Calu3 (cell line): ENCODE measurements around the gene MPV17L2. TPM values are rescaled to one million over a fixed set of nuclear protein-coding genes. Genes with fewer than 3 reads are reported as not detected.
A peak's percentile ranks its signal among the peaks of the same experiment; 100 is the strongest.

ENCODE experiments used
- BruUV-seq: library from RNA; stranded (reverse); fragments of 400-500 nt; replicated peaks from 2 replicates; lab custom pipeline; 2021; lab: Mats Ljungman, UMichigan
- CTCF ChIA-PET: fragments of 300-600 bp; sonication (Branson Sonifier 250); formaldehyde crosslinking; loops from one replicate; lab custom pipeline; 2022; ENCODE audit warnings: antibody characterized with exemption; lab: Charles Lee
- DNase-seq: peaks from one replicate; pipeline ENCODE4 v3.0.0; 2022
- H3K27ac Mint-ChIP-seq: one replicate; pipeline ENCODE4 v1.8.0; 2022; ENCODE audit warnings: mixed read lengths; ENCODE audit not compliant: unreplicated experiment
- H3K27me3 Mint-ChIP-seq: one replicate; pipeline ENCODE4 v1.8.0; 2022; ENCODE audit warnings: mixed read lengths; ENCODE audit not compliant: unreplicated experiment
- H3K36me3 Mint-ChIP-seq: one replicate; pipeline ENCODE4 v1.8.0; 2022; ENCODE audit warnings: mild to moderate bottlenecking, moderate library complexity, mixed read lengths; ENCODE audit not compliant: insufficient read depth, unreplicated experiment
- H3K4me1 Mint-ChIP-seq: one replicate; pipeline ENCODE4 v1.8.0; 2022; ENCODE audit warnings: mild to moderate bottlenecking, low read depth, mixed read lengths; ENCODE audit not compliant: unreplicated experiment
- H3K4me3 Mint-ChIP-seq: one replicate; pipeline ENCODE4 v1.8.0; 2022; ENCODE audit warnings: mild to moderate bottlenecking, low read depth, moderate library complexity, mixed read lengths; ENCODE audit not compliant: unreplicated experiment
- H3K9me3 Mint-ChIP-seq: one replicate; pipeline ENCODE4 v1.8.0; 2022; ENCODE audit warnings: low read depth, mixed read lengths; ENCODE audit not compliant: unreplicated experiment
- CTCF ChIP-seq: fragments of 200-600 bp; IDR thresholded peaks from one replicate; pipeline ENCODE4 v1.8.0; 2022; ENCODE audit warnings: antibody characterized with exemption; ENCODE audit not compliant: unreplicated experiment
- intact Hi-C: fragments of 100-400 bp; cut with micrococcal nuclease; formaldehyde crosslinking; loops from one replicate; pipeline ENCODE4 v1.10.0; 2022; ENCODE audit not compliant: unreplicated experiment
- total RNA-seq: library from RNA; stranded (reverse); gene quantifications from 2 replicates; pipeline ENCODE4 v1.2.3, GENCODE V29; 2022

Gene MPV17L2
- total RNA-seq, 1 experiment from 2014 or later = 10.9 TPM

GRCh38 chr19:18227781-18228271 is 34.8 kb downstream of the MPV17L2 start:
- intact Hi-C loops = no loop called here
- TF ChIP-seq CTCF = no peak
- DNase-seq = no peak
- Mint-ChIP-seq H3K4me1 (peaks cover 22% of the 10 kb centered on the region), H3K27me3 (peaks cover 63% of the 10 kb centered on the region), H3K4me3 (no peak overlapping the region), H3K27ac (no peak overlapping the region), H3K36me3 (peaks cover 24% of the 10 kb centered on the region), H3K9me3 (no peaks in the 10 kb centered on the region)
- no TSS peak for BruUV-seq
- CTCF ChIA-PET = no interaction called here

GRCh38 chr19:18229474-18229873 is 36.5 kb downstream of the MPV17L2 start:
- Mint-ChIP-seq H3K4me1 (peaks cover 19% of the 10 kb centered on the region), H3K4me3 (no peak overlapping the region), H3K36me3 (peaks cover 19% of the 10 kb centered on the region), H3K27me3 (peaks cover 74% of the 10 kb centered on the region), H3K27ac (no peak overlapping the region), H3K9me3 (no peaks in the 10 kb centered on the region)
- peak; percentile 42 for TF ChIP-seq CTCF
- no peak for DNase-seq
- intact Hi-C loops = no loop called here
- CTCF ChIA-PET = no interaction called here
- BruUV-seq = no TSS peak

GRCh38 chr19:18229915-18230314 is 36.9 kb downstream of the MPV17L2 start:
- no peak overlapping the region for H3K4me3 Mint-ChIP-seq
- H3K4me1 Mint-ChIP-seq = peaks cover 14% of the 10 kb centered on the region
- H3K9me3 Mint-ChIP-seq = no peaks in the 10 kb centered on the region
- TF ChIP-seq CTCF = no peak
- intact Hi-C loops = no loop called here
- CTCF ChIA-PET = no interaction called here
- no TSS peak for BruUV-seq
- no peak overlapping the region for H3K27ac Mint-ChIP-seq
- H3K36me3 Mint-ChIP-seq = peaks cover 15% of the 10 kb centered on the region
- DNase-seq = no peak
- peaks cover 73% of the 10 kb centered on the region for H3K27me3 Mint-ChIP-seq

- peaks cover 73% of the 10 kb centered on the region for H3K27me3 Mint-ChIP-seq
- CTCF ChIA-PET = interaction anchor here (0.5 to 1.1 kb wide), 5 partner anchors 23 to 284 kb away, joined by 3 to 8 read pairs (median 5); partner anchors contain the start of genes IQCN and RAB3A
- no peak for TF ChIP-seq CTCF
- BruUV-seq = no TSS peak
- H3K36me3 Mint-ChIP-seq = peaks cover 14% of the 10 kb centered on the region
- intact Hi-C loops = no loop called here
- peak overlapping the region; percentile 60 for H3K27ac Mint-ChIP-seq
- no peaks in the 10 kb centered on the region for H3K9me3 Mint-ChIP-seq
- DNase-seq = peak; percentile 54
- H3K4me1 Mint-ChIP-seq = peaks cover 14% of the 10 kb centered on the region
- H3K4me3 Mint-ChIP-seq = no peak overlapping the region
These were observed 38.1 kb downstream of the MPV17L2 start for GRCh38 chr19:18230941-18231734.
